Mesenchymal stem cell (in vitro differentiated cells and primary cell): ENCODE results near the gene CASP2.

Experiments used
- DNase-seq: peaks from one replicate; pipeline ENCODE4 v3.0.0-alpha.2; 2013
- H2AFZ ChIP-seq: one replicate; pipeline ENCODE4 v1.6.1; 2013; ENCODE audit warnings: low read depth, mild to moderate bottlenecking, control low read depth, inconsistent platforms, low read length, moderate library complexity
- H2AK5ac ChIP-seq: 2 replicates; pipeline ENCODE4 v1.6.1; 2013; ENCODE audit warnings: low read length, moderate library complexity, mild to moderate bottlenecking, inconsistent platforms; ENCODE audit not compliant: severe bottlenecking
- H2BK120ac ChIP-seq: one replicate; pipeline ENCODE4 v1.6.1; 2013; ENCODE audit warnings: low read depth, mild to moderate bottlenecking, inconsistent platforms, low read length, moderate library complexity
- H2BK12ac ChIP-seq, 2 experiments: one replicate each; pipeline ENCODE4 v1.6.1; 2013; ENCODE audit warnings: inconsistent platforms in 2 of 2, low read length in 2 of 2, mild to moderate bottlenecking in 2 of 2, moderate library complexity in 2 of 2, control low read depth in 1 of 2
- H2BK15ac ChIP-seq: one replicate; pipeline ENCODE4 v1.6.1; 2013; ENCODE audit warnings: mild to moderate bottlenecking, low read depth, inconsistent platforms; ENCODE audit not compliant: poor library complexity, severe bottlenecking
- H2BK5ac ChIP-seq: 2 replicates; pipeline ENCODE4 v1.6.1; 2013; ENCODE audit warnings: low read depth, mild to moderate bottlenecking, low read length, control low read depth, inconsistent platforms; ENCODE audit not compliant: poor library complexity, severe bottlenecking
- H3K14ac ChIP-seq, 2 experiments: one replicate each; pipeline ENCODE4 v1.6.1; 2013; ENCODE audit warnings: inconsistent platforms in 2 of 2, low read length in 2 of 2, control low read depth in 1 of 2, mild to moderate bottlenecking in 1 of 2, moderate library complexity in 1 of 2
- H3K18ac ChIP-seq, 2 experiments: one replicate each; pipeline ENCODE4 v1.6.1; 2013; ENCODE audit warnings: inconsistent platforms in 2 of 2, low read length in 2 of 2, control low read depth in 1 of 2, low read depth in 1 of 2, mild to moderate bottlenecking in 1 of 2
- H3K23ac ChIP-seq, 2 experiments: one replicate each; pipeline ENCODE4 v1.6.1; 2013; ENCODE audit warnings: inconsistent platforms in 2 of 2, low read length in 2 of 2, mild to moderate bottlenecking in 2 of 2, moderate library complexity in 2 of 2, control low read depth in 1 of 2
- H3K27ac ChIP-seq: 2 replicates; pipeline ENCODE4 v1.5.1; 2013; ENCODE audit warnings: mild to moderate bottlenecking, moderate library complexity, low read length, control low read depth, inconsistent platforms; ENCODE audit not compliant: poor library complexity, severe bottlenecking
- H3K27me3 ChIP-seq, 2 experiments: 2 replicates each; pipeline versions ENCODE4 v1.6.1 to v1.7.0; 2013; ENCODE audit warnings: low read length in 2 of 2, mild to moderate bottlenecking in 2 of 2, moderate library complexity in 2 of 2, control low read depth in 1 of 2, inconsistent platforms in 1 of 2; ENCODE audit not compliant: control insufficient read depth in 1 of 2, insufficient read depth in 1 of 2
- H3K36me3 ChIP-seq, 2 experiments: 2 replicates each; pipeline versions ENCODE4 v1.6.1 to v1.7.0; 2013; ENCODE audit warnings: low read length in 2 of 2, control low read depth in 1 of 2, inconsistent platforms in 1 of 2, low read depth in 1 of 2, mild to moderate bottlenecking in 1 of 2; ENCODE audit not compliant: insufficient read depth in 2 of 2, control insufficient read depth in 1 of 2
- H3K4ac ChIP-seq, 2 experiments: one replicate each; pipeline ENCODE4 v1.6.1; 2013; ENCODE audit warnings: inconsistent platforms in 2 of 2, low read length in 2 of 2, mild to moderate bottlenecking in 2 of 2, moderate library complexity in 2 of 2, control low read depth in 1 of 2, low read depth in 1 of 2
- H3K4me1 ChIP-seq: 2 replicates; pipeline ENCODE4 v1.6.1; 2013; ENCODE audit warnings: low read depth, low read length, control low read depth; ENCODE audit not compliant: control insufficient read depth, insufficient read depth
- H3K4me2 ChIP-seq: 2 replicates; pipeline ENCODE4 v1.6.1; 2013; ENCODE audit warnings: low read length, mild to moderate bottlenecking, inconsistent platforms; ENCODE audit not compliant: poor library complexity, severe bottlenecking
- H3K4me3 ChIP-seq, 2 experiments: 2 replicates each; pipeline versions ENCODE4 v1.5.1 to v1.7.0; 2013; ENCODE audit warnings: low read length in 2 of 2, mild to moderate bottlenecking in 2 of 2, control low read depth in 1 of 2, low read depth in 1 of 2; ENCODE audit not compliant: insufficient read depth in 1 of 2
- H3K79me1 ChIP-seq: replicated peaks from 2 replicates; pipeline ENCODE4 v1.6.1; 2013; ENCODE audit warnings: mild to moderate bottlenecking, control low read depth, low read length, inconsistent platforms; ENCODE audit not compliant: poor library complexity, severe bottlenecking
- H3K9ac ChIP-seq: 2 replicates; pipeline ENCODE4 v1.7.0; 2013; ENCODE audit warnings: mild to moderate bottlenecking, low read length, moderate library complexity
- H3K9me3 ChIP-seq: 2 replicates; pipeline ENCODE4 v1.7.0; 2013; ENCODE audit warnings: mild to moderate bottlenecking, low read length; ENCODE audit not compliant: control insufficient read depth
- H4K8ac ChIP-seq: one replicate; pipeline ENCODE4 v1.6.1; 2013; ENCODE audit warnings: inconsistent platforms, mild to moderate bottlenecking, low read length, moderate library complexity
- H4K91ac ChIP-seq: one replicate; pipeline ENCODE4 v1.6.1; 2013; ENCODE audit warnings: mild to moderate bottlenecking, low read length, inconsistent platforms
- WGBS: methylation state at CpG from one replicate; pipeline ENCODE4 v1.1.7; 2013; ENCODE audit warnings: mixed read lengths; 5-methylcytosine and 5-hydroxymethylcytosine counted together

CASP2 gene

DNA sequence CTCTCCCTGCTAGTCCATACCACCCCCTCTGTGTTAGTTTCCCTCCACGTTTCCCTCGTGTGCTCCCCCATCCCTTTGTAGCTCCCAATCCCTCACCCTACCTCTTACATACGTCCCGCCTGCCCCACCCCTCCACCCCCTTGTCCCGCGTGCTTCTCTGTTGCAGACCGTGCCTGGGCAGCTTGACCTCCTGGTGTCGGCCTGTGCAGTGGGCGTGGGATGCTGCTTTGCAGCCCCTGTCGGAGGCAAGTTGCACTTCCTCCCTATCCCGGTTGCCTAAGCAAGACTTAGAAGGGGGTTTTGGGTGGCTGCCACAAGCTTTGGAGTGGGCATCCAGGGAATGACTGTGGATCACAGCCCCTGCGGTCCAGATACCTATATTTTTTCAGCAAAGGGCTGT, 35.5 kb downstream of the CASP2 start:
- H2BK5ac ChIP-seq = no peak overlapping the region
- no peak overlapping the region for H2AFZ ChIP-seq
- H3K27me3 ChIP-seq = no peaks in the 10 kb centered on the region
- H3K14ac ChIP-seq = peak overlapping the region in 1 of 2 experiments; percentile 89
- no peak overlapping the region for H3K27ac ChIP-seq
- peak overlapping the region in 1 of 2 experiments; percentile 18 for H3K23ac ChIP-seq
- no peak overlapping the region for H2AK5ac ChIP-seq
- no peak overlapping the region for H2BK15ac ChIP-seq
- H3K9me3 ChIP-seq = no peaks in the 10 kb centered on the region
- no peak for DNase-seq
- no peaks in the 10 kb centered on the region for H3K36me3 ChIP-seq
- H3K18ac ChIP-seq = peak overlapping the region; percentile 3 to 93
- no peak overlapping the region for H3K9ac ChIP-seq
- peak overlapping the region; percentile 75 to 99 for H2BK12ac ChIP-seq
- peak overlapping the region; percentile 2 for H2BK120ac ChIP-seq
- no peak overlapping the region for H3K4me3 ChIP-seq
- WGBS = 58% methylated on average over 11 of the region's 12 CpGs
- no peaks in the 10 kb centered on the region for H3K4me1 ChIP-seq
- no peaks in the 10 kb centered on the region for H3K79me1 ChIP-seq
- H4K8ac ChIP-seq = peak overlapping the region; percentile 92
- no peak overlapping the region for H3K4me2 ChIP-seq
- H3K4ac ChIP-seq = peak overlapping the region; percentile 22 to 57
- H4K91ac ChIP-seq = peak overlapping the region; percentile 80

DNA sequence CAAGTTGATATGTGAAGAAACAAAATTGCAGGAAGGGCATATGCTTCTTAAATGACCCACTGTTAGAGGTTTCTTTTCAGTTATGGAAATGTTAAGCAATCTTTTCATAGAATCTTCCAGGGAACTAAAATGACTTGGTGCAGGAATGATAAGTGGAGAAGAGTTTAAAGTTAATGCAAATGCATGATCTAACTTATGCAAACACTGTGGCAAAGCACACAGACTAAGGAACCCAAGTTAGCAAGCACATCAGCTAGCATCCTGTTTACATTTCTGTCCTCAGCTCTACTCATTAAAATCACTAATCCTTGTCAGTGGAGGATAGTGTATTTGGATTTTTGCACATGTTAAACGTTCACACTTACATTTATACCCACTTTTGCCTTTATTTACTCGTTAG, 37.1 kb downstream of the CASP2 start:
- peak; percentile 65 for DNase-seq
- Histone ChIP-seq H3K4me3 (no peak overlapping the region), H3K9me3 (no peaks in the 10 kb centered on the region), H2AK5ac (no peak overlapping the region), H3K79me1 (no peaks in the 10 kb centered on the region), H2BK12ac (no peak overlapping the region), H2BK120ac (no peak overlapping the region), H3K27ac (no peak overlapping the region), H4K91ac (no peak overlapping the region), H2AFZ (no peak overlapping the region), H4K8ac (no peak overlapping the region), H3K4me1 (no peaks in the 10 kb centered on the region), H3K14ac (no peak overlapping the region), H2BK5ac (no peak overlapping the region), H3K4me2 (no peak overlapping the region), H2BK15ac (no peak overlapping the region), H3K18ac (no peak overlapping the region), H3K36me3 (no peaks in the 10 kb centered on the region), H3K4ac (no peak overlapping the region), H3K9ac (no peak overlapping the region), H3K27me3 (peaks cover 0 to 1% of the 10 kb centered on the region in 2 experiments), H3K23ac (no peak overlapping the region)
- 29% methylated on average over 1 of the region's 2 CpGs for WGBS

DNA sequence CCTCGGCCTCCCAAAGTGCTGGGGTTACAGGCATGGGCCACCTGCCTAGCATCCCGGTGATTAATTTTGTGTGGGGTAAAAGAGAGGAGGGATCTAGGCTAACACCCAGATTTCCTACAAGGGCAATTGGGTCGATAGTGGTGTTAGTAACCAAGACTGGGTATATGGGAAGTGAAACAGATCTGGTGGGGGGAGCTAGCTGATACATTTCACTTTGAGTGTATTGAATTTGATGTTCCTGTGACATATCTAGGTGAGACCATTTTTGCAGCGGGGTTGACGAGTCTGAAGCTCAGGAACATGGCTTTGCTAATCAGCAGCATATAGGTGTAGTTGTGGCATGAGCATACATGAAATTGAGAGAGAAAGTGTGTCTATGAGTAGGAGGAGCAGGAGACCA, 39.8 kb downstream of the CASP2 start:
- Histone ChIP-seq H2BK12ac (no peak overlapping the region), H2BK5ac (no peak overlapping the region), H3K4me3 (no peak overlapping the region), H3K79me1 (no peaks in the 10 kb centered on the region), H2AK5ac (no peak overlapping the region), H3K18ac (no peak overlapping the region), H4K91ac (peak overlapping the region; percentile 34), H3K4me1 (peaks cover 1% of the 10 kb centered on the region), H3K4ac (no peak overlapping the region), H3K27me3 (peaks cover 0 to 7% of the 10 kb centered on the region in 2 experiments), H3K27ac (no peak overlapping the region), H3K14ac (no peak overlapping the region), H3K9ac (no peak overlapping the region), H4K8ac (no peak overlapping the region), H3K36me3 (no peaks in the 10 kb centered on the region), H3K9me3 (no peaks in the 10 kb centered on the region), H3K23ac (no peak overlapping the region), H2BK120ac (no peak overlapping the region), H2BK15ac (no peak overlapping the region), H3K4me2 (no peak overlapping the region), H2AFZ (no peak overlapping the region)
- no peak for DNase-seq
- WGBS = 93% methylated on average over 5 of the region's 5 CpGs

DNA sequence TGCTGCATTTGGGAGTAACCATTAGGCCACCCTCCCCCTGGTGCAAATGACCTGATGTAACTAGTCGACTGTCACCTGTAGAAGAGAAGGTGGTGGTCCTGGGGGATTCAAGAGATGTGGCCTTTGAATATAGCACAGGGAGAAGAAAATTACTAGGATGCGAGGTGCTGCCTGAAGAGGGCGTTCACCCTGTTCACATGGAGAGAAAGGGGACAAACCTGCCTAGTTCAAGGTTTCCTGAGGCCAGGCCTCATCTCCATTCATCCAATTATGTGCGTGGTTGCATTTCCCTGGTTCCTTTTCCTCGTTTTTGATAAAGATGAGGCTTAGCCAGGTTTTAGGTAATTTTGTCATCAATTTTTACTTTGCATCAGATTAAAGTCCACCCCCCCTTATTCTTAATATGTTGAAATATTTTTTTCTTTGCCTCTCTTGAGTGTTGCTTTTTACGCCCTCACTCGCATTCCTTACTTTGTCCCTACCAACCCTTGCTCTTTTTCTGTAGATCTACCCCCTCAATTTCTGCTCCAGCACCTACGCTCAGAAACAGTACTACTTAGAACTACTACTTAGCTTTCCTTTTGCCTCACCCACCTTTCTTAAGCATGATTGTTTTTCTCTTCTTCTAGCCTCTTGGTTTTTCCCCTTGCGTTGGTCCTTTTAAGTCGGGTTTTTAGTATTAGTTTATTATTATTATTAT, 41.5 kb downstream of the CASP2 start:
- Histone ChIP-seq H3K14ac (no peak overlapping the region), H3K4me3 (no peak overlapping the region), H3K36me3 (no peaks in the 10 kb centered on the region), H3K9me3 (no peaks in the 10 kb centered on the region), H2BK5ac (no peak overlapping the region), H3K18ac (no peak overlapping the region), H3K4me1 (peaks cover 1% of the 10 kb centered on the region), H2AFZ (no peak overlapping the region), H2BK12ac (no peak overlapping the region), H3K23ac (no peak overlapping the region), H2BK120ac (no peak overlapping the region), H2AK5ac (no peak overlapping the region), H3K4ac (no peak overlapping the region), H3K4me2 (no peak overlapping the region), H4K8ac (no peak overlapping the region), H3K9ac (no peak overlapping the region), H3K27me3 (peaks cover 0 to 7% of the 10 kb centered on the region in 2 experiments), H3K79me1 (no peaks in the 10 kb centered on the region), H4K91ac (no peak overlapping the region), H2BK15ac (no peak overlapping the region), H3K27ac (no peak overlapping the region)
- 93% methylated on average over 7 of the region's 10 CpGs for WGBS
- no peak for DNase-seq
